ENCODE data around the gene HTT. TPM values are rescaled to one million over a fixed set of nuclear protein-coding genes. Genes with fewer than 3 reads are reported as not detected.

HTT gene
- total RNA-seq, 1 experiment from 2014 or later = 66.8 TPM

GRCh38 chr4:3205995-3206394 lies 131.5 kb downstream of the HTT start:
- no peak for DNase-seq (ENCODE audit: low spot score)
- Histone ChIP-seq H3K4me1 (ENCODE audit: insufficient read depth, low read length, poor library complexity, severe bottlenecking) (peaks cover 9% of the 10 kb centered on the region), H3K27ac (ENCODE audit: low read depth, low read length, poor library complexity, severe bottlenecking) (no peak overlapping the region), H3K9me3 (ENCODE audit: low read depth, low read length, poor library complexity, severe bottlenecking) (no peaks in the 10 kb centered on the region), H3K36me3 (ENCODE audit: insufficient read depth, low read length, poor library complexity, severe bottlenecking) (peaks cover 18% of the 10 kb centered on the region), H3K4me3 (ENCODE audit: low read depth, low read length, poor library complexity, severe bottlenecking) (no peak overlapping the region), H3K27me3 (replicated peaks; ENCODE audit: insufficient read depth, low read depth, low read length, poor library complexity) (no peaks in the 10 kb centered on the region)
- no TSS peak for BruUV-seq (replicated peaks)
- no peak for TF ChIP-seq EZH2 (IDR thresholded peaks at IDR 0.05; ENCODE audit: borderline replicate concordance, low read depth, low read length, poor library complexity, severe bottlenecking)
- no peak for TF ChIP-seq CTCF (conservative IDR thresholded peaks at IDR 0.05; ENCODE audit: low read depth, low read length)
- intact Hi-C loops (cut with micrococcal nuclease; ENCODE audit: unreplicated experiment) = no loop called here
- POLR2A ChIA-PET (ENCODE audit: low non-redundant PET) = no interaction called here
- CTCF ChIA-PET = no interaction called here

DNA sequence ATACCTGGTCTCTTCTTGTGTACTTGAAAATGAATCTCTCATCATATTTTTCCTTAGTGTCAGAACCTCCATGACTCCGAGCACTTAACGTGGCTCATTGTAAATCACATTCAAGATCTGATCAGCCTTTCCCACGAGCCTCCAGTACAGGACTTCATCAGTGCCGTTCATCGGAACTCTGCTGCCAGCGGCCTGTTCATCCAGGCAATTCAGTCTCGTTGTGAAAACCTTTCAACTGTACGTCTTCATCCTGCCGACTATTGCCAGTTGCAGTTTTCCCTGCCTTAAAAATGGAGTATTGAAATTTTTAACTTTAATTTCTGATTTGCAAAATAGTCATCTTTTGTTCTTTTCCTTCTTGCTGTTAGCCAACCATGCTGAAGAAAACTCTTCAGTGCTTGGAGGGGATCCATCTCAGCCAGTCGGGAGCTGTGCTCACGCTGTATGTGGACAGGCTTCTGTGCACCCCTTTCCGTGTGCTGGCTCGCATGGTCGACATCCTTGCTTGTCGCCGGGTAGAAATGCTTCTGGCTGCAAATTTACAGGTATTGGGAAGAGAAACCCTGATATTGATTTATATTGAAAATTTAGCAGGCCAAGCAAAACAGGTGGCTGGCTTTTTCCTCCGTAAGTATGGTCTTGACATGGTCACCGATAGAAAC lies 132.1 kb downstream of the HTT start:
- peaks cover 18% of the 10 kb centered on the region for H3K36me3 ChIP-seq (ENCODE audit: insufficient read depth, low read length, poor library complexity, severe bottlenecking)
- ChIA-PET POLR2A (ENCODE audit: low non-redundant PET) (no interaction called here), CTCF (no interaction called here)
- no peak overlapping the region for H3K27ac ChIP-seq (ENCODE audit: low read depth, low read length, poor library complexity, severe bottlenecking)
- DNase-seq (ENCODE audit: low spot score) = no peak
- no TSS peak for BruUV-seq (replicated peaks)
- H3K4me3 ChIP-seq (ENCODE audit: low read depth, low read length, poor library complexity, severe bottlenecking) = no peak overlapping the region
- H3K9me3 ChIP-seq (ENCODE audit: low read depth, low read length, poor library complexity, severe bottlenecking) = no peaks in the 10 kb centered on the region
- H3K27me3 ChIP-seq (replicated peaks; ENCODE audit: insufficient read depth, low read depth, low read length, poor library complexity) = no peaks in the 10 kb centered on the region
- peaks cover 9% of the 10 kb centered on the region for H3K4me1 ChIP-seq (ENCODE audit: insufficient read depth, low read length, poor library complexity, severe bottlenecking)
- intact Hi-C loops (cut with micrococcal nuclease; ENCODE audit: unreplicated experiment) = no loop called here
- no peak for TF ChIP-seq CTCF (conservative IDR thresholded peaks at IDR 0.05; ENCODE audit: low read depth, low read length)
- TF ChIP-seq EZH2 (IDR thresholded peaks at IDR 0.05; ENCODE audit: borderline replicate concordance, low read depth, low read length, poor library complexity, severe bottlenecking) = no peak

DNA sequence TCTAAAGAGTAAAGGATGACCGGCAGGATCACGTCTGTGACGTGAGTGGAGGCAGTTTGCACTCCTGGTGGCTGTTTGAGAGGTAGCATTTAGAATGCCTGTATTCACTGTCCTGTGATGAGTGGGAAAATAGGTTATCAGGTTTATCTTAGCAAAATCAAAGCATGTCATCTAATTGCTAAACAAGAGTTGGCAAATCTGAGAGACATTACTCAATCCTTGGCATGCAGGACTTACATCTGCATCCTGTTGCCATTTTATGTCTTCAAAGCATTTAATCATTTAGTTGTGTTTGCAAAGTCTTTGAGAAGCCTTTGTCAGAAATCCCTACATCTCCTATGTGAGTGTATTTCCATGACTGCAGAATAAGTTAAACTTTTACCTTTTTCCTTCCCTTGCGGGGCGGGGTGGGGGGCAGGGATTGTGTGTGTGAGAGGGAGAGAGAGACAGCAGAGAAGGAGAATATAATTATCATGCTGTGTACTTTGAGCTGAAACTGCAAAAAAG lies 133.1 kb downstream of the HTT start:
- CTCF ChIA-PET = no interaction called here
- no peak overlapping the region for H3K4me3 ChIP-seq (ENCODE audit: low read depth, low read length, poor library complexity, severe bottlenecking)

More for the DNA sequence above, 133.1 kb downstream of the HTT start:
- no TSS peak for BruUV-seq (replicated peaks)
- intact Hi-C loops (cut with micrococcal nuclease; ENCODE audit: unreplicated experiment) = no loop called here
- no peak overlapping the region for H3K27ac ChIP-seq (ENCODE audit: low read depth, low read length, poor library complexity, severe bottlenecking)
- TF ChIP-seq EZH2 (IDR thresholded peaks at IDR 0.05; ENCODE audit: borderline replicate concordance, low read depth, low read length, poor library complexity, severe bottlenecking) (no peak), CTCF (conservative IDR thresholded peaks at IDR 0.05; ENCODE audit: low read depth, low read length) (no peak)
- H3K4me1 ChIP-seq (ENCODE audit: insufficient read depth, low read length, poor library complexity, severe bottlenecking) = peaks cover 4% of the 10 kb centered on the region
- DNase-seq (ENCODE audit: low spot score) = no peak
- H3K9me3 ChIP-seq (ENCODE audit: low read depth, low read length, poor library complexity, severe bottlenecking) = no peaks in the 10 kb centered on the region
- POLR2A ChIA-PET (ENCODE audit: low non-redundant PET) = no interaction called here
- peaks cover 28% of the 10 kb centered on the region for H3K36me3 ChIP-seq (ENCODE audit: insufficient read depth, low read length, poor library complexity, severe bottlenecking)
- no peaks in the 10 kb centered on the region for H3K27me3 ChIP-seq (replicated peaks; ENCODE audit: insufficient read depth, low read depth, low read length, poor library complexity)
